Spleen (tissue), 11 donors: ENCODE results near the gene L3MBTL3. TPM values are rescaled to one million over a fixed set of nuclear protein-coding genes. Genes with fewer than 3 reads are reported as not detected.
"Not testable (repeated sequence)": the region's sequence is repeated elsewhere in the genome, so short reads cannot be mapped to it uniquely, and the experiment has no call there.

Source experiments
- DNase-seq: peaks from one replicate; pipeline ENCODE4 v3.0.0-alpha.2; 2020
- H3K27ac ChIP-seq, 8 donors: fragments of 200-600 bp; sonication (generic) in 7 of 8; 1 replicate in 4 of 8; 2 replicates in 4 of 8; pipeline versions ENCODE4 v1.5.0 to v1.8.0; 2016 to 2021; ENCODE audit warnings: inconsistent platforms in 4 of 8, mild to moderate bottlenecking in 4 of 8, moderate library complexity in 1 of 8
- H3K27me3 ChIP-seq, 7 donors: fragments of 200-600 bp; sonication (generic) in 6 of 7; replicated peaks in 1 of 7; 1 replicate in 4 of 7; 2 replicates in 3 of 7; pipeline versions ENCODE4 v1.5.0 to v1.8.0; 2016 to 2021; ENCODE audit warnings: inconsistent platforms in 3 of 7, mild to moderate bottlenecking in 1 of 7
- H3K36me3 ChIP-seq, 6 donors: fragments of 200-600 bp; sonication (generic) in 5 of 6; 1 replicate in 4 of 6; 2 replicates in 2 of 6; pipeline versions ENCODE4 v1.5.0 to v1.8.0; 2016 to 2021; ENCODE audit warnings: inconsistent platforms in 2 of 6
- H3K4me1 ChIP-seq, 6 donors: fragments of 200-600 bp; sonication (generic) in 5 of 6; 1 replicate in 3 of 6; 2 replicates in 3 of 6; pipeline versions ENCODE4 v1.5.0 to v1.8.0; 2016 to 2021; ENCODE audit warnings: inconsistent platforms in 3 of 6
- H3K4me3 ChIP-seq, 8 donors: fragments of 200-600 bp; sonication (generic) in 7 of 8; 1 replicate in 4 of 8; 2 replicates in 4 of 8; pipeline versions ENCODE4 v1.5.0 to v1.8.0; 2016 to 2021; ENCODE audit warnings: inconsistent platforms in 4 of 8, mild to moderate bottlenecking in 4 of 8, moderate library complexity in 2 of 8
- H3K9me3 ChIP-seq, 8 donors: fragments of 200-600 bp; sonication (generic) in 7 of 8; 1 replicate in 4 of 8; 2 replicates in 4 of 8; pipeline versions ENCODE4 v1.5.0 to v1.8.0; 2016 to 2021; ENCODE audit warnings: inconsistent platforms in 4 of 8
- POLR2A ChIP-seq, 3 donors: fragments of 450-650 bp; IDR thresholded peaks; one replicate each; pipeline ENCODE4 v1.5.1; 2017; ENCODE audit warnings: antibody characterized with exemption in 3 of 3, mild to moderate bottlenecking in 1 of 3
- POLR2AphosphoS5 ChIP-seq, 3 donors: sonication (generic); formaldehyde crosslinking; IDR thresholded peaks; one replicate each; pipeline ENCODE4 v1.5.1; 2017; ENCODE audit warnings: antibody characterized with exemption in 3 of 3
- WGBS, 5 donors: extraction: QIAGEN DNeasy Blood & Tissue Kit in 3 of 5; methylation state at CpG; one replicate each; pipeline versions ENCODE4 v1.1.5 to v1.1.7; 2013 to 2018; 5-methylcytosine and 5-hydroxymethylcytosine counted together
- intact Hi-C: fragments of 100-400 bp; cut with DNase I; formaldehyde crosslinking; loops from one replicate; pipeline ENCODE4 v1.15.0; 2023; ENCODE audit warnings: low total_unique reads
- polyA plus RNA-seq, 3 donors: library from polyadenylated mRNA; stranded (reverse); fragments of 200-250 nt; gene quantifications; one replicate each; pipeline ENCODE4 v1.2.1, GENCODE V29; 2013
- total RNA-seq, 7 donors: library from RNA; depleted of rRNA in 3 of 7; stranded (reverse); fragments of >200 nt in 3 of 7; fragmentation: NEBNext Ultra II Directional in 4 of 7; extraction: Animal tissue kit (Norgen Biotek cat#: 25700) in 4 of 7; gene quantifications; one replicate each; pipeline versions ENCODE4 v1.1.0 to v1.2.1, GENCODE V29; 2016 to 2021
- TF ChIP-seq, protein P1 (sequence below), 11 experiments: fragments of 200-600 bp in 7 of 11; fragments of 450-650 bp in 4 of 11; sonication (generic) in 4 of 11; IDR thresholded peaks in 8 of 11; conservative IDR thresholded peaks in 3 of 11; 1 replicate in 7 of 11; 2 replicates in 4 of 11; pipeline versions ENCODE4 v1.4.0 to v1.8.0; 2016 to 2021; ENCODE audit warnings: antibody characterized with exemption in 11 of 11, inconsistent platforms in 4 of 11, mild to moderate bottlenecking in 1 of 11
- donor health status: healthy with polysubstance abuse.
- donor health status: DM: no; HTN: no; CAD: no; lungs with moderate emphysema.
- donor health status: DM: no; HTN: no; CAD: no.
- donor health status: Bipolar disorder and iron deficiency.
- donor health status: healthy.
- donor health status: DM: no; HTN: no; CAD: no.
- donor health status: DM: yes; HTN: yes; CAD: no.

L3MBTL3 gene
- total and polyA plus RNA-seq, 10 donors = 7.0 to 45.6 (median 26.0) TPM

DNA sequence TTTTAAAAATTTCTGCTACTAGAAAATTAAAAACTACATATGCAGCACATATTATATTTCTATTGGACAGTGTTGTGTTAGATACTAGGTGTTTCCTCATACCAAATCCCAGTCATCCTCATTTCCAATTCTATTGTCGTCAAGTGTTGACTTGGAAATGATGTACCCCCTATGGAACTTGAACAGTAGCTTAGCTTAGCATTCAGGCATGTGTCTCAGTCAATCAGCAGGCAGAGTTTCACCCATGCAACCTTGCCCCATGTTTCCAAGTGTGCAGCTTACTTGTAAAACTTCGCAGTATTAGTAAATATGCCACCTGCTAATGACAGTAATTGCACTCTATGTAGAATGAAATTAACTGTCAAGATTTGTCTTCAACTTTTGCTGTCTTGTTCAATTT, 144.9 kb downstream of the L3MBTL3 start:
- no peak overlapping the region for H3K4me3 ChIP-seq
- DNase-seq = no peak
- TF ChIP-seq POLR2AphosphoS5 (IDR thresholded peaks at IDR 0.05) = no peak
- TF ChIP-seq POLR2A (IDR thresholded peaks at IDR 0.05) = no peak
- TF ChIP-seq, protein P1, sequence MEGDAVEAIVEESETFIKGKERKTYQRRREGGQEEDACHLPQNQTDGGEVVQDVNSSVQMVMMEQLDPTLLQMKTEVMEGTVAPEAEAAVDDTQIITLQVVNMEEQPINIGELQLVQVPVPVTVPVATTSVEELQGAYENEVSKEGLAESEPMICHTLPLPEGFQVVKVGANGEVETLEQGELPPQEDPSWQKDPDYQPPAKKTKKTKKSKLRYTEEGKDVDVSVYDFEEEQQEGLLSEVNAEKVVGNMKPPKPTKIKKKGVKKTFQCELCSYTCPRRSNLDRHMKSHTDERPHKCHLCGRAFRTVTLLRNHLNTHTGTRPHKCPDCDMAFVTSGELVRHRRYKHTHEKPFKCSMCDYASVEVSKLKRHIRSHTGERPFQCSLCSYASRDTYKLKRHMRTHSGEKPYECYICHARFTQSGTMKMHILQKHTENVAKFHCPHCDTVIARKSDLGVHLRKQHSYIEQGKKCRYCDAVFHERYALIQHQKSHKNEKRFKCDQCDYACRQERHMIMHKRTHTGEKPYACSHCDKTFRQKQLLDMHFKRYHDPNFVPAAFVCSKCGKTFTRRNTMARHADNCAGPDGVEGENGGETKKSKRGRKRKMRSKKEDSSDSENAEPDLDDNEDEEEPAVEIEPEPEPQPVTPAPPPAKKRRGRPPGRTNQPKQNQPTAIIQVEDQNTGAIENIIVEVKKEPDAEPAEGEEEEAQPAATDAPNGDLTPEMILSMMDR (IDR thresholded peaks at IDR 0.05 in 8 of 11, conservative IDR thresholded peaks at IDR 0.05 in 3 of 11) = no peak
- no peaks in the 10 kb centered on the region for H3K36me3 ChIP-seq
- H3K4me1 ChIP-seq = no peaks in the 10 kb centered on the region
- peaks cover 0 to 10% (median 6%) of the 10 kb centered on the region in 8 donors for H3K9me3 ChIP-seq
- intact Hi-C loops = no loop called here
- H3K27ac ChIP-seq = no peak overlapping the region
- WGBS, 5 donors = 93 to 99% (median 96%) methylated on average over 2 of the region's 2 CpGs
- no peaks in the 10 kb centered on the region for H3K27me3 ChIP-seq

- H3K4me1 ChIP-seq = no peaks in the 10 kb centered on the region
- peaks cover 0 to under 1% (median 0%) of the 10 kb centered on the region in 8 donors for H3K9me3 ChIP-seq
- H3K36me3 ChIP-seq = no peaks in the 10 kb centered on the region
- DNase-seq = no peak
- H3K27me3 ChIP-seq = no peaks in the 10 kb centered on the region
- no peak overlapping the region for H3K27ac ChIP-seq
- intact Hi-C loops = no loop called here
- H3K4me3 ChIP-seq = no peak overlapping the region
- 66 to 83% (median 73%) methylated on average over 4 of the region's 4 CpGs for WGBS, 5 donors
- TF ChIP-seq, protein P1 (IDR thresholded peaks at IDR 0.05 in 8 of 11, conservative IDR thresholded peaks at IDR 0.05 in 3 of 11) = no peak
- TF ChIP-seq POLR2A (IDR thresholded peaks at IDR 0.05) = no peak
- no peak for TF ChIP-seq POLR2AphosphoS5 (IDR thresholded peaks at IDR 0.05)
Observed at GRCh38 chr6:130164251-130164650, 145.9 kb downstream of the L3MBTL3 start.

DNA sequence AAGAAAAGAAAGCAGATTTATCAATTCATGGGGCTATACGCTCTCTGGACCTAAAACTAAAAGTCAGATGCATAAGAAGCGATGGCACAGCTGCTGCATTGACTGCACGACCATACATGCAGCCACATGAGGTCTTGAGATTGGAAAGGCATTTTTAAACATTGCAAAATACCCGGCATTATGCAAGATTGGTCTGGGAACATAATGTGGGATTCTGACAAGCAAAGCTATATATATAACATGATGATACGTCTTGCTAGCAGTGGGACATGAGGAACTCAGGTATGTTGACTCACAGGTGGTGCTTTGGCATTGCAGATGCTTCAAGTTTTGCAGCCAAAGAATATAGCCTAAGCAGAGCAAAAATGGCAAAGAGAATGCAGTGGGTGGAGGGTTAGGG, 149.3 kb downstream of the L3MBTL3 start:
- DNase-seq = no peak
- Histone ChIP-seq H3K4me1 (no peaks in the 10 kb centered on the region), H3K27ac (no peak overlapping the region), H3K9me3 (peaks cover 0 to 17% (median 8%) of the 10 kb centered on the region in 8 donors), H3K36me3 (no peaks in the 10 kb centered on the region), H3K27me3 (no peaks in the 10 kb centered on the region), H3K4me3 (no peak overlapping the region)
- TF ChIP-seq, protein P1 (IDR thresholded peaks at IDR 0.05 in 8 of 11, conservative IDR thresholded peaks at IDR 0.05 in 3 of 11) = no peak
- TF ChIP-seq POLR2A (IDR thresholded peaks at IDR 0.05) = no peak
- no peak for TF ChIP-seq POLR2AphosphoS5 (IDR thresholded peaks at IDR 0.05)
- WGBS, 5 donors = 72 to 88% (median 82%) methylated on average over 5 of the region's 5 CpGs
- intact Hi-C loops = no loop called here

GRCh38 chr6:130170160-130170559, 151.8 kb downstream of the L3MBTL3 start:
- DNase-seq, H3K4me3 ChIP-seq, H3K27me3 ChIP-seq, intact Hi-C loops, H3K27ac ChIP-seq, H3K4me1 ChIP-seq: not testable (repeated sequence)
- H3K9me3 ChIP-seq = peaks cover 0 to 23% (median 8%) of the 10 kb centered on the region in 8 donors
- 83 to 92% (median 91%) methylated on average over 4 of the region's 4 CpGs for WGBS, 5 donors
- H3K36me3 ChIP-seq = peaks cover 0 to 15% (median 0%) of the 10 kb centered on the region in 6 donors

GRCh38 chr6:130173377-130174004, 155.1 kb downstream of the L3MBTL3 start:
- H3K36me3 ChIP-seq = peaks cover 0 to 15% (median 0%) of the 10 kb centered on the region in 6 donors
- H3K4me1 ChIP-seq, H3K4me3 ChIP-seq, intact Hi-C loops, H3K27ac ChIP-seq, H3K27me3 ChIP-seq, DNase-seq: not testable (repeated sequence)
- 77 to 84% (median 82%) methylated on average over 2 to 4 of the region's 4 CpGs for WGBS, 5 donors
- H3K9me3 ChIP-seq = peaks cover 0 to 23% (median 8%) of the 10 kb centered on the region in 8 donors
